Activated CD4-positive, alpha-beta T cell treated with anti-CD3 and anti-CD28 coated beads, Interleukin-2, amount 10 ng/mL, durations not matched to agents 24 days and 14 days (primary cell): ENCODE measurements around the gene PRKG2. TPM values are rescaled to one million over a fixed set of nuclear protein-coding genes. Genes with fewer than 3 reads are reported as not detected.
"Not testable (repeated sequence)": the region's sequence is repeated elsewhere in the genome, so short reads cannot be mapped to it uniquely, and the experiment has no call there.

Experiments used
- DNase-seq: peaks from one replicate; pipeline ENCODE4 v3.0.0; 2022
- H3K27ac Mint-ChIP-seq: one replicate; pipeline ENCODE4 v1.8.0; 2022; ENCODE audit warnings: mild to moderate bottlenecking, mixed read lengths
- H3K27me3 Mint-ChIP-seq: one replicate; pipeline ENCODE4 v1.8.0; 2022; ENCODE audit warnings: mixed read lengths
- H3K36me3 Mint-ChIP-seq: one replicate; pipeline ENCODE4 v1.8.0; 2022; ENCODE audit warnings: low read depth, mild to moderate bottlenecking, mixed read lengths
- H3K4me1 Mint-ChIP-seq: one replicate; pipeline ENCODE4 v1.8.0; 2021; ENCODE audit warnings: mixed read lengths
- H3K4me3 Mint-ChIP-seq: one replicate; pipeline ENCODE4 v1.8.0; 2022; ENCODE audit warnings: mild to moderate bottlenecking, moderate library complexity, mixed read lengths
- H3K9me3 Mint-ChIP-seq: one replicate; pipeline ENCODE4 v1.8.0; 2021; ENCODE audit warnings: mixed read lengths
- intact Hi-C: fragments of 100-400 bp; cut with micrococcal nuclease; formaldehyde crosslinking; loops from one replicate; pipeline ENCODE4 v1.15.1; 2023
- total RNA-seq: library from RNA; stranded (reverse); gene quantifications from 2 replicates; pipeline ENCODE4 v1.2.3, GENCODE V29; 2022

PRKG2 gene
- total RNA-seq, 1 donor from 2014 or later: 0.07 TPM

DNA sequence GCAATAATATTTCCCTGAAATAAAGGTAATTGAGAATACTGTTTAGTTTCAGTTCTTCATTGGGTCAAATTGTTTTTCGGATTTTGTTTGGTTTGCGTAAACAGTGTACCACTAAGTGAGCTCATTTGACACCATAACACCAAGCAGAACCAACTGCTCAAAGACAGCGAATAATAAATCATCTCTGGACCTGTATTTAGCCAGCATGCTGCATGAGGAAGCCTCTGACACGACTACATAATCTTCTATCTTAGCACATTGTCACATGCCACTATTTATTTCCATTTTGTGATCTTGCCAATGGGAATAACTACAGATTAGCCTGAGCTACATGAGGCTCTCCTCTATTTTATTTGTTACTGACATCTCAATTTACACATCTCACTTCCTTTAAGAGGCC is 12.1 kb upstream of the PRKG2 start:
- Mint-ChIP-seq H3K36me3 (no peaks in the 10 kb centered on the region), H3K4me3 (no peak overlapping the region), H3K27ac (no peak overlapping the region)

DNA sequence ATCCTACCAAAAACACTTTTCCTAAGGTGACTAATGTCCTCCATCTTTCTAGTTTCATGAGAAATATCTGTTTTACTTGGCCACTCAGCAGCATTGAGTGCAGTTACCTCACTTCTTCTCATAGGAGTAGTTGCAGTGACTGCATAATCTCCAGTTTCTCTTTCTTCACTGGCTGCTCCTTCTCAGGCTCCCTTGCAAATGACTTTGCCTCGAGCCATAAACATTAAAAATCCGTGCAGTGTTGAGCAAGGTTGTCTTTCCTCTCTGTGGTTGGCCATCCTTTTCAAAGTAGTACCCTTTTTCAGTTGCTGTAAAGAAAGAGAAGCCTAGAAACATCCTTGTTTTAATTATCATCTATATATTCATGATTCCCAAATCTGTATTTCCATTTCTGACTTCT is 10.2 kb upstream of the PRKG2 start:
- intact Hi-C loops: no loop called here
- Mint-ChIP-seq H3K36me3 (no peaks in the 10 kb centered on the region), H3K9me3 (no peaks in the 10 kb centered on the region), H3K4me1 (no peaks in the 10 kb centered on the region), H3K27ac (no peak overlapping the region), H3K4me3 (no peak overlapping the region), H3K27me3 (peaks cover under 1% of the 10 kb centered on the region)
- DNase-seq: no peak

More for the DNA sequence above, 12.1 kb upstream of the PRKG2 start:
- no peak for DNase-seq
- no peaks in the 10 kb centered on the region for H3K27me3 Mint-ChIP-seq
- intact Hi-C loops: no loop called here
- H3K9me3 Mint-ChIP-seq: peaks cover 2% of the 10 kb centered on the region
- no peaks in the 10 kb centered on the region for H3K4me1 Mint-ChIP-seq

DNA sequence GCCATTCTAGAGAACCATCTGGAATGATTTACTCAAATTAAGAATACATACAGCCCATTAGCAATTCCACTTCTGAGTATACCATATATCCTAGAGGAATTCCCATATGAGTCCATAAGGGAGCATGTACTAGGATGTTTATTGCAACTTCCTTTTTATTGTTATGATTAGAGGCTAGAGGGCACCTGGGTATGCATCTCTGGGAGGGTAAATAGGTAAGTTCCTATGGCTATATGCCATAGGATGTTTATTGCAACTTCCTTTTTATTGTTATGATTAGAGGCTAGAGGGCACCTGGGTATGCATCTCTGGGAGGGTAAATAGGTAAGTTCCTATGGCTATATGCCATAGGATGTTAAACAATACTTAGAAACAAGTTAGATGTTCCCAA is 7.1 kb upstream of the PRKG2 start:
- H3K4me3 Mint-ChIP-seq, intact Hi-C loops, H3K27ac Mint-ChIP-seq, H3K4me1 Mint-ChIP-seq, H3K9me3 Mint-ChIP-seq, DNase-seq, H3K36me3 Mint-ChIP-seq: not testable (repeated sequence)
- peaks cover 11% of the 10 kb centered on the region for H3K27me3 Mint-ChIP-seq

DNA sequence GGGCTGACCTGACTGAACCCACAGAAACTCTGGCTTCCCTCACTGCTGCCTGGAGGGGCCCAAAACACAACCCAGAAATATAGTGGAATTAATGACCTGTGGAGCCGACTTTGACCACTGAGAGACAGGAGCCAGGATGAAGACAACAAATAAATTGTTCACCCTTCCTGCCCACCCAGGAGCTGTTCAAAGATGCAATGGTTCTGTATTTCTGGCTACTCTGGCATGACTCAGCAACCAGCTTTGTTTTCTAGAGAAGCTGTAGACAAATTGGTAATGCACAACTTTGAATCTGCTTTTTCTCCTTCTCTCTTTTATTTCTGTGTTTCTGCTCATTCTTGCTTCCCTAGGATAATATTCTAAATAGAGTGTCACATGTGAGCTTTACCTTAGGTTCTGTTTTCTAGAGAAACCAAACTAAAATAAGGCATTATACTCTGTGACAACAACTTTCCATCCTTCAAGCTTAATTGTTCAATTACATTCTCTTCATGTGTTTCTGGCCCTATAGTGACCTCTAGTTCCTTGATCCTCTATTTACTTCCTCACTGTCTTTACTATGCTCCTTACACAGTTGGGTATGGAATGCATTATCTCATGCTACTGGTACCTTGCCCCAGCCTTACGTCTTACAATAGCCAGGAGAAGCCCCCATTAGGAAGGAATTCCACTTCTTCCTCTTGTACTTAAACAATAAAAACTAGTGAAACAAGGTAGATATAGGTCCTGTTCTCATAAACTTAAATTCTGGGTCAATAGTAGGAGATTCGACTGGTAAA is 6.5 kb upstream of the PRKG2 start:
- H3K27ac Mint-ChIP-seq: no peak overlapping the region
- intact Hi-C loops: no loop called here
- H3K27me3 Mint-ChIP-seq: peaks cover 13% of the 10 kb centered on the region

DNA sequence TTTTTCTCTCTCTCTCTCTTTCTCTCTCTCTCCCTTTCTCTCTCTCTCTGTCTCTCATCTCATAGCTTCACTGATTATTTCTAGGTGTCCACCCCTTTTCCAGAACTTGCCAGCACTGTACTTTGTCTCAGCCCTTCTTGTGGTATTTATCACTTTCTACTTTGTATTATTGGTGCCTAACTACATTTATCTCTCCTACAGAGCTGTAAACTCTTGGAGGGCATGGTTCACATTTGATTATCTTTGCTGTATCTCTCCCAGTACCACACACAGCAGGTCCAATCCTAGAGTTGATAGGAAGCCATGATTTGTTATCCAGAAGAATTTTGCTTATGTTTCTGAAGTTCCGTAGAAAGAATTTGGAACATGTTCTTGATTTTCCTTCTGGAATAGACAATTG is 5.2 kb upstream of the PRKG2 start:
- Mint-ChIP-seq H3K36me3 (no peaks in the 10 kb centered on the region), H3K27me3 (peaks cover 23% of the 10 kb centered on the region), H3K9me3 (no peaks in the 10 kb centered on the region), H3K27ac (no peak overlapping the region), H3K4me1 (peaks cover 4% of the 10 kb centered on the region), H3K4me3 (no peak overlapping the region)
- intact Hi-C loops: no loop called here
- no peak for DNase-seq

More for the DNA sequence above, 6.5 kb upstream of the PRKG2 start:
- no peak for DNase-seq
- H3K9me3 Mint-ChIP-seq: no peaks in the 10 kb centered on the region
- H3K36me3 Mint-ChIP-seq: no peaks in the 10 kb centered on the region
- no peaks in the 10 kb centered on the region for H3K4me1 Mint-ChIP-seq
- no peak overlapping the region for H3K4me3 Mint-ChIP-seq

DNA sequence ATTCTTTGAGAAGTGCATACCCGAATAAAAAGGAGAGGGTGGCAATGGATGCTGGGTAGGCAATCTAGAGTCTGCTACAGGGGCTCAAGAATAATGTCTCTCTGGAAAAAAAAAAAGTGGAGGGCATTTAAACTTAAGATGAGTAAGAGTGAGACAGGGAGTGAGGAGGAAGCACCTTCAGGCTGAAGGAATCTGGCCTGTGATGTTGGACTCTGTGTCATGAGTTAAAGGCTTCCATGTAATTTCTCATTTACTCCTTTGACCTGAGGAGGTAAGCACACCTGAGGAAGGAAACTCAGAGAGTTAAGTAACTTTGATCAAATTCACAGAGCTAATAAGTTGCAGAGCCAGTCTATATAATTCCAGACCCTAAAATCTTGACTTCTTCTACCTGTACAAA is 3.2 kb upstream of the PRKG2 start:
- peaks cover 30% of the 10 kb centered on the region for H3K27me3 Mint-ChIP-seq
- DNase-seq: no peak
- H3K4me3 Mint-ChIP-seq: no peak overlapping the region
- peaks cover 6% of the 10 kb centered on the region for H3K4me1 Mint-ChIP-seq
- H3K27ac Mint-ChIP-seq: no peak overlapping the region
- H3K9me3 Mint-ChIP-seq: no peaks in the 10 kb centered on the region
- no peaks in the 10 kb centered on the region for H3K36me3 Mint-ChIP-seq
- intact Hi-C loops: no loop called here

DNA sequence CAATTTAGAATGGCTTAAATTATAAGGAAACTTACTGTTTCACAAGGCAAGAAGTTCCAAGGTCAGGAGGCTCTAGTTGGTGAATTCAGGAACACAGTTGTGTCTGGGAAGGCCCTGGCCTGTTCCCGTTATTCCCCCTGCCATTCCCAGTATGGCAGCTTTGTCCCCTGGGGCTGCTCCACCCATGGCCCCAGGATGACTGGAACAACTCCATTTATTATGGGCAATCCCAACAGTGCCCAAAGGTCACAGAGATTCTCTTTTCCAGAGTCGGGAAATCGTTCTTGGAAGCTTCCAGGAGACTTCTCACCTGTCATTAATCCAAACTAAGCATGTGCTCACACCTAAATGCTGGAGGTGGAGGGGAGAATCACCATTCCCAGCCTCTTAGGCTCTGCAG is 2.8 kb upstream of the PRKG2 start:
- peaks cover 6% of the 10 kb centered on the region for H3K4me1 Mint-ChIP-seq
- peaks cover 30% of the 10 kb centered on the region for H3K27me3 Mint-ChIP-seq
- intact Hi-C loops: no loop called here
- DNase-seq: no peak
- no peaks in the 10 kb centered on the region for H3K36me3 Mint-ChIP-seq
- H3K9me3 Mint-ChIP-seq: no peaks in the 10 kb centered on the region
- no peak overlapping the region for H3K27ac Mint-ChIP-seq
- H3K4me3 Mint-ChIP-seq: no peak overlapping the region

DNA sequence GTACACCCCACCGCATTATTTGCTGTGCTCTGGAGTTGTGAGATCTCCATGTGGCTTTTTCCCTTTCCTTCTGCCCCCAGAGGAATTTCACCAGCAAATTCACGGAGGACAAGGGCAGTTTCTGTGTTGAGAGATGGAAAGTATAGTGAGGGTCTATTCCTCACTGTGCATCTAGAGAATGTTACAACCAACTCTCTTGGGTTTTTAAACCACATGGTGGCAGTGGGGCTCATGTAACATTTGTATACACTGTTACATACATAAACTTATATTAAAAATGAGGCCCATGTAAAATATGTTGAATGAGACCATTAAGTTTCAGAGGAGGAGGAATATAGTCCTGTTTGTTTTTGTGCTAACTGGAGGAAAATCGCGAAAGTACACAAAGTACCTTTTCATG is 909 bp upstream of the PRKG2 start:
- H3K27ac Mint-ChIP-seq: no peak overlapping the region
- H3K36me3 Mint-ChIP-seq: no peaks in the 10 kb centered on the region
- no peak for DNase-seq
- no peaks in the 10 kb centered on the region for H3K9me3 Mint-ChIP-seq
- H3K27me3 Mint-ChIP-seq: peaks cover 38% of the 10 kb centered on the region
- H3K4me1 Mint-ChIP-seq: peaks cover 6% of the 10 kb centered on the region
- intact Hi-C loops: no loop called here
- peak overlapping the region; percentile 60 for H3K4me3 Mint-ChIP-seq

DNA sequence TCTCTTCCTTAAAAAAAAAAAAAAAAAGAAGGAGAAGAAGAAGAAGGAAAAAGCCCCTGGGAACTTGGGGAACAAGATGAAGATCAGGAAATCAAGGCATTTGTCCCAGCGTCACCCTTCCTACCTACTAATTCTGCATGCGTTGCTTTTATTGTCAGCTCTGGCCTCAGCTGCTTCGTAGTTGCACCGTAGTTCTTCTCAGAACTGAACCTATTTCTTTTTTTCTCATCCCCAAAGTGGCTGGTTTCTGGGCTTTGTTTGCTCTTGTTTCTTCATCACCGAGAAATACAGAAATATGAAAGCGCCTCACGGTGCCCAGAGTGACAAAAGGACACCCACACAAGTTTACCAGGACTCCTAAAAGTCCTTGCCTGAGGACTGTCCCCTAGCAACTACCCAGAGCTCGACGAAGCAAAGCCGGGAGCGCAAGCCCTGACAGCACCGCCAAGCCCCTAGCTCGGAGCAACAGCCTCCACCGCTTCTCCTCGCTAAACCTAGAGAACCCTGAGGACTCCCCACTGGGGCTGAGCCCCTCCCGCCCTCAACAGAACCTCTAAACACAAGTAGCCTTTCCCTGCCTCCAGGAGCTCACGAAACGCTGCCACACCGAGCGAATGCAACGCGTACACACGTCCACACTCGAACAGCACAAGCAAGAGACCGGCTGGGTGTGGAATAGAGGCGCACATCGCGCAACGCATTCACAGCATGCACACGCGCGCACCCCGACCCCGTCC is 710 bp downstream of the PRKG2 start:
- Mint-ChIP-seq H3K4me1 (peaks cover 6% of the 10 kb centered on the region), H3K36me3 (no peaks in the 10 kb centered on the region), H3K27me3 (peaks cover 44% of the 10 kb centered on the region), H3K9me3 (no peaks in the 10 kb centered on the region), H3K27ac (no peak overlapping the region), H3K4me3 (peak overlapping the region; percentile 77)
- intact Hi-C loops: no loop called here
- DNase-seq: peak; percentile 55

DNA sequence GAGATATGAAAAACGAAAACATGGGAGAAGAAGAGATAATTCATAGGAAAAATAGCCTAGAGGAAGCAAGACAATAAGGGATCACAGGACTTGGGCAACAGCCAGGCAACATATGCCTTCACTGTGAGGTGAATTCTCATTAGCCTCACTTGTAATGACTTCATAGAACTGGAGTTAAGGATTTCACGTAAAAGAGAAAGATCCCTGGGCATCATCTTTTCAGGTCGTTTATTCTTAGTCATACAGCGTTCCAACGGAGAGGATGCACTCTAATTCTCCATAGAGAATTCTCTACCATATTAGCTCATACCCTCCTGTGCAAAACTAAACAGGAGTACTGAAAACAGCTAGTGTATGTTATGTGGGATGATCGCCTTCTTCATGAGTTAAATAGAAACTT is 1.4 kb downstream of the PRKG2 start:
- Mint-ChIP-seq H3K27me3 (peaks cover 42% of the 10 kb centered on the region), H3K36me3 (no peaks in the 10 kb centered on the region), H3K4me3 (no peak overlapping the region), H3K27ac (no peak overlapping the region), H3K4me1 (peaks cover 6% of the 10 kb centered on the region), H3K9me3 (no peaks in the 10 kb centered on the region)
- intact Hi-C loops: no loop called here
- no peak for DNase-seq

DNA sequence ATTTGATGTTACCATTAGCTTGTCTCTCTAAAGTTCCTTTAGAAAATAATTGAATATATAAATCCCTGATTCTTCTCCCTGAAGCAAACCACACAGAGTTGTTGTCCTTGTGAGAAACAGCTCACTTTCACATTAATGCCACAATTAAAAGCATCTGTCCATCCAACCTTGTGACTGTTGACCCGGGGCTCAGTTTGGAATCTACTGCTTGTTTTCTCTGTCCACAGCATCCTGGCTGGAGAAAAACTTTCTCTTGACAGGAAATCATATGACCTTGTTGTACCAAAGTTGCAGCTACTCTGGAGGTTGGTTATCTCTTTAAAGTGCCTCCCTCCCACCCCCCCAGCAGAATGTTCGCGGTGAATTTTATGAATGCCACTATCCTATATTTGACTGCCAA is 3.1 kb downstream of the PRKG2 start:
- Mint-ChIP-seq H3K36me3 (no peaks in the 10 kb centered on the region), H3K4me1 (peaks cover 6% of the 10 kb centered on the region), H3K27ac (no peak overlapping the region), H3K4me3 (no peak overlapping the region), H3K9me3 (no peaks in the 10 kb centered on the region), H3K27me3 (peaks cover 36% of the 10 kb centered on the region)
- intact Hi-C loops: no loop called here
- DNase-seq: no peak

DNA sequence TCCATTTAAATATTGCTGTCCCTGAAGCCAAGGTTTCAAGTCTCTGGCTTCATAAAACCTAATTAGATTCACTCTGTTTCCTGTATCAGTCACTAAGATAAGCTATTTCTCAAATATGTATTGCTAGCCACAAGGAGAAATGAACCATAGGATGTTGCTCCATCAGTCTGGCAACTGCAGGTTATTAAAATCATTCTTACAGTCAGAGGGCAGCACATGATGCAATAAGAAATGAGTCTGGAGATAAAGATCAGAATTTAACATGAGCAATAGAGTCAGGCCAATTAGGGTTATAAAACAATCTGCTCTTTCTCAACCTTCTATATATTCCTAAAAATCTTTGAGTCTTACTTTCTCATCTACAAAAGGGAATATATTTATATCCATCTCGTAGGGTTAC is 7.2 kb downstream of the PRKG2 start:
- DNase-seq: no peak
- Mint-ChIP-seq H3K27ac (no peak overlapping the region), H3K27me3 (peaks cover 18% of the 10 kb centered on the region), H3K9me3 (no peaks in the 10 kb centered on the region), H3K36me3 (no peaks in the 10 kb centered on the region), H3K4me3 (no peak overlapping the region), H3K4me1 (no peaks in the 10 kb centered on the region)
- intact Hi-C loops: no loop called here

DNA sequence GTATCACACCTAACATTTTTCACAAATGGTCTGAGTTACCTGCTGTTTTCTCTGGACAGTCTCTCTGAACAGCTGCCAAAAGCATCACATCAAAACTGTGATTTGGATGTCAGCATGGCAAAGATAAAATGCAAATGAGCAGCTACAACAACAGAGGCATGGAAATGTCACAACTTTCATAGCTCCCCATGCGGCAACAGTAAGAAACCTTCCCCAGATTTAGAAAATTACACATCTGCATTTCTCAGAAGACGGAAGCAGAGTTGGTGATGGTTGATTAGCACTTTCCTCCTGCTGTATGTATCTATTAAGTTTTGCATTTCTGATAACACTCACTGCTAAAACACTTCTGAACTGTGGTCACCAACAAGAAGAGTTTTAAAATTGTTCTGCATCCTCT is 9.7 kb downstream of the PRKG2 start:
- Mint-ChIP-seq H3K27ac (no peak overlapping the region), H3K4me1 (no peaks in the 10 kb centered on the region), H3K27me3 (peaks cover 7% of the 10 kb centered on the region), H3K36me3 (no peaks in the 10 kb centered on the region), H3K9me3 (no peaks in the 10 kb centered on the region), H3K4me3 (no peak overlapping the region)
- intact Hi-C loops: no loop called here
- DNase-seq: no peak

DNA sequence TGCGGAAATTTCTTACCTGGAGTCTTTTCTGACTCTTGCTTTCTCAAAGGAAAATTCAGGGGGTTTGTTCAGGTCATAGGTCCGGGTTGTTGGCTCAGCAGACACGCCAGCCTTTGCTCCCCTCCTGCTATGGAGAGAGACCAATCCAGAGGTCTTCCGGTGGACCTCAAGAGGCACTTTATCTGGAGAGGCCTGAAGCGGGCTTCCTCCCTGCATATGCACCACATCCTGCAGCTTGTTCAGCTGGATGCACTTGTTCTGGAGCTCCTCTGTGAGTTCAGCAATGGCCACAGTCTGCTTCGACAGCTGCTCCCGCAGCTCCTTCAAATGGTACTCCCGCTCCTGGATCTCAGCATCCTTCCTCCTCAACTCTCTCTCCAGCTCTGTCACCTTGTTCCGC is 10.5 kb downstream of the PRKG2 start:
- Mint-ChIP-seq H3K27ac (no peak overlapping the region), H3K36me3 (no peaks in the 10 kb centered on the region), H3K4me3 (no peak overlapping the region), H3K27me3 (peaks cover 2% of the 10 kb centered on the region), H3K9me3 (no peaks in the 10 kb centered on the region), H3K4me1 (no peaks in the 10 kb centered on the region)
- intact Hi-C loops: no loop called here
- DNase-seq: no peak
